H1 (cell line): ENCODE measurements around the gene TMEM51. TPM values are rescaled to one million over a fixed set of nuclear protein-coding genes. Genes with fewer than 3 reads are reported as not detected.

Experiments used
- CTCF ChIA-PET: fragments of 300-600 bp; sonication (Branson Sonifier 250); formaldehyde crosslinking; loops from one replicate; lab custom pipeline; 2021; ENCODE audit not compliant: partially characterized antibody; lab: Charles Lee
- POLR2A ChIA-PET: fragments of 300-600 bp; sonication (Branson Sonifier 250); formaldehyde crosslinking; loops from one replicate; lab custom pipeline; 2021; ENCODE audit warnings: inconsistent platforms; ENCODE audit not compliant: partially characterized antibody; lab: Charles Lee
- DNase-seq, 2 experiments: peaks; one replicate each; pipeline versions ENCODE4 v3.0.0 to v3.0.0-alpha.2; 2010 to 2022; ENCODE audit warnings: low spot score in 2 of 2, low read depth in 1 of 2, mixed read lengths in 1 of 2
- FAIRE-seq: peaks from 2 replicates; lab custom pipeline; 2011; peaks lifted over from hg19 to GRCh38; lab: Jason Lieb, UNC
- H2AFZ ChIP-seq: 2 replicates; pipeline ENCODE4 v1.8.1; 2012; ENCODE audit warnings: low read length, inconsistent platforms
- H2AK5ac ChIP-seq: 2 replicates; pipeline ENCODE4 v1.6.1; 2013; ENCODE audit warnings: low read depth, low read length
- H2BK120ac ChIP-seq: replicated peaks from 2 replicates; pipeline ENCODE3; 2013; ENCODE audit warnings: low read depth, low read length, inconsistent platforms
- H2BK12ac ChIP-seq: 2 replicates; pipeline ENCODE4 v1.6.1; 2013; ENCODE audit warnings: low read depth, low read length
- H2BK15ac ChIP-seq: 2 replicates; pipeline ENCODE4 v1.6.1; 2013; ENCODE audit warnings: low read length
- H2BK20ac ChIP-seq: 2 replicates; pipeline ENCODE4 v1.6.1; 2013; ENCODE audit warnings: low read length
- H2BK5ac ChIP-seq: 2 replicates; pipeline ENCODE4 v1.6.1; 2013; ENCODE audit warnings: low read depth, low read length
- H3K14ac ChIP-seq: 2 replicates; pipeline ENCODE4 v1.6.1; 2013; ENCODE audit warnings: inconsistent platforms; ENCODE audit not compliant: insufficient read length
- H3K18ac ChIP-seq: 2 replicates; pipeline ENCODE4 v1.6.1; 2013; ENCODE audit warnings: low read length; ENCODE audit errors: extremely low read depth
- H3K23ac ChIP-seq: 2 replicates; pipeline ENCODE4 v1.6.1; 2013; ENCODE audit warnings: inconsistent platforms; ENCODE audit not compliant: insufficient read length
- H3K23me2 ChIP-seq: 2 replicates; pipeline ENCODE4 v1.6.1; 2013; ENCODE audit warnings: low read depth, low read length
- H3K27ac ChIP-seq: 2 replicates; pipeline ENCODE4 v1.6.1; 2011; ENCODE audit warnings: low read depth, low read length, inconsistent platforms
- H3K27me3 ChIP-seq, 4 experiments: replicated peaks in 1 of 4; 1 replicate in 1 of 4; 2 replicates in 3 of 4; pipeline versions ENCODE4 v1.6.1 to v1.8.1; 2011 to 2013; ENCODE audit warnings: low read length in 3 of 4, mild to moderate bottlenecking in 3 of 4, inconsistent platforms in 2 of 4, mixed read lengths in 2 of 4, moderate library complexity in 1 of 4; ENCODE audit not compliant: control insufficient read depth in 3 of 4, insufficient read depth in 3 of 4; ENCODE audit errors: extremely low read depth in 1 of 4
- H3K36me3 ChIP-seq, 4 experiments: 2 replicates each; pipeline versions ENCODE4 v1.6.1 to v1.8.1; 2011 to 2013; ENCODE audit warnings: mild to moderate bottlenecking in 4 of 4, low read length in 3 of 4, moderate library complexity in 2 of 4, control low read depth in 1 of 4, inconsistent platforms in 1 of 4; ENCODE audit not compliant: insufficient read depth in 4 of 4, control insufficient read depth in 2 of 4
- H3K4ac ChIP-seq: replicated peaks from 2 replicates; pipeline ENCODE3; 2013; ENCODE audit warnings: low read length, low read depth, mixed read lengths, inconsistent platforms; ENCODE audit not compliant: insufficient read length
- H3K4me1 ChIP-seq, 4 experiments: replicated peaks in 1 of 4; 1 replicate in 1 of 4; 2 replicates in 3 of 4; pipeline versions ENCODE4 v1.6.1 to v1.8.1; 2011 to 2013; ENCODE audit warnings: low read length in 3 of 4, inconsistent platforms in 2 of 4, mixed read lengths in 1 of 4; ENCODE audit not compliant: insufficient read depth in 4 of 4, control insufficient read depth in 3 of 4
- H3K4me2 ChIP-seq, 2 experiments: 2 replicates each; pipeline versions ENCODE4 v1.6.1 to v1.8.1; 2011 to 2013; ENCODE audit warnings: low read depth in 2 of 2, low read length in 2 of 2, control low read depth in 1 of 2, inconsistent platforms in 1 of 2, mild to moderate bottlenecking in 1 of 2; ENCODE audit not compliant: insufficient read depth in 1 of 2
- H3K4me3 ChIP-seq, 4 experiments: fragments of 200-600, 300-600 bp in 1 of 4; sonication (generic), shearing (Covaris generic), sonication (Bioruptor Twin) in 1 of 4; 2 replicates each; pipeline versions ENCODE4 v1.5.1 to v1.8.1; 2011 to 2016; ENCODE audit warnings: low read length in 4 of 4, low read depth in 3 of 4, control low read depth in 2 of 4, inconsistent platforms in 2 of 4, mild to moderate bottlenecking in 2 of 4, mixed read lengths in 1 of 4, moderate library complexity in 1 of 4; ENCODE audit not compliant: insufficient read depth in 2 of 4; ENCODE audit errors: extremely low read depth in 1 of 4
- H3K56ac ChIP-seq: replicated peaks from 2 replicates; pipeline ENCODE3; 2013; ENCODE audit warnings: low read depth, mild to moderate bottlenecking, mixed read lengths, low read length, inconsistent platforms; ENCODE audit not compliant: insufficient read length
- H3K79me1 ChIP-seq: 2 replicates; pipeline ENCODE4 v1.6.1; 2013; ENCODE audit warnings: low read depth, low read length, control low read depth
- H3K79me2 ChIP-seq, 2 experiments: 2 replicates each; pipeline versions ENCODE4 v1.6.1 to v1.8.1; 2012 to 2013; ENCODE audit warnings: low read length in 2 of 2, mild to moderate bottlenecking in 2 of 2, inconsistent platforms in 1 of 2; ENCODE audit not compliant: insufficient read depth in 2 of 2, control insufficient read depth in 1 of 2
- H3K9ac ChIP-seq, 4 experiments: replicated peaks in 1 of 4; 1 replicate in 1 of 4; 2 replicates in 3 of 4; pipeline versions ENCODE4 v1.6.1 to v1.8.1; 2011 to 2013; ENCODE audit warnings: low read depth in 3 of 4, low read length in 3 of 4, control low read depth in 2 of 4, mild to moderate bottlenecking in 2 of 4, moderate library complexity in 2 of 4, inconsistent platforms in 1 of 4; ENCODE audit errors: extremely low read depth in 1 of 4
- H3K9me3 ChIP-seq, 2 experiments: 2 replicates each; pipeline versions ENCODE4 v1.6.1 to v1.8.1; 2012 to 2013; ENCODE audit warnings: mild to moderate bottlenecking in 2 of 2, moderate library complexity in 2 of 2, control low read depth in 1 of 2, inconsistent platforms in 1 of 2, low read depth in 1 of 2, low read length in 1 of 2, mixed read lengths in 1 of 2; ENCODE audit not compliant: insufficient read depth in 2 of 2
- H4K20me1 ChIP-seq, 2 experiments: replicated peaks in 1 of 2; 2 replicates each; pipeline versions ENCODE3 to v1.8.1; 2011 to 2013; ENCODE audit warnings: inconsistent platforms in 2 of 2, low read length in 2 of 2, mild to moderate bottlenecking in 1 of 2; ENCODE audit not compliant: insufficient read depth in 2 of 2, control insufficient read depth in 1 of 2
- H4K5ac ChIP-seq: 2 replicates; pipeline ENCODE4 v1.6.1; 2013; ENCODE audit warnings: low read length, low read depth, mixed read lengths, inconsistent platforms; ENCODE audit not compliant: insufficient read length
- H4K8ac ChIP-seq: 2 replicates; pipeline ENCODE4 v1.8.0; 2013; ENCODE audit warnings: mild to moderate bottlenecking, moderate library complexity, low read length, inconsistent platforms; ENCODE audit not compliant: insufficient read depth; ENCODE audit errors: extremely low read depth
- H4K91ac ChIP-seq: replicated peaks from 2 replicates; pipeline ENCODE3; 2013; ENCODE audit warnings: low read length, mixed read lengths, inconsistent platforms; ENCODE audit not compliant: insufficient read length
- ATF3 ChIP-seq: IDR thresholded peaks from 2 replicates; pipeline ENCODE4 v1.6.1; 2011; ENCODE audit warnings: low read depth, mild to moderate bottlenecking, low read length; ENCODE audit not compliant: insufficient read depth
- EGR1 ChIP-seq: IDR thresholded peaks from 2 replicates; pipeline ENCODE4 v1.6.1; 2011; ENCODE audit warnings: low read depth, low read length, borderline replicate concordance
- EZH2 ChIP-seq: fragments of 200-600 bp; sonication (generic); IDR thresholded peaks from 2 replicates; pipeline ENCODE4 v1.7.1; 2012; ENCODE audit warnings: low read depth, mild to moderate bottlenecking, moderate library complexity, low read length, inconsistent platforms; ENCODE audit not compliant: severe bottlenecking
- FOSL1 ChIP-seq: IDR thresholded peaks from 2 replicates; pipeline ENCODE4 v1.6.1; 2011; ENCODE audit warnings: mild to moderate bottlenecking, low read depth, low read length, moderate library complexity; ENCODE audit not compliant: insufficient read depth
- KDM1A ChIP-seq: fragments of 200-600, 300-600 bp; sonication (generic); IDR thresholded peaks from 2 replicates; pipeline ENCODE4 v1.7.1; 2016; ENCODE audit warnings: mild to moderate bottlenecking, low read length, borderline replicate concordance
- POLR2A ChIP-seq, 2 experiments: IDR thresholded peaks; 1 replicate in 1 of 2; 2 replicates in 1 of 2; pipeline ENCODE4 v1.6.1; 2011; ENCODE audit warnings: low read depth in 2 of 2, low read length in 2 of 2, mild to moderate bottlenecking in 2 of 2; ENCODE audit errors: control extremely low read depth in 1 of 2
- RAD21 ChIP-seq, 2 experiments: IDR thresholded peaks in 1 of 2; conservative IDR thresholded peaks in 1 of 2; 2 replicates each; pipeline ENCODE4 v1.6.1; 2011; ENCODE audit warnings: low read depth in 2 of 2, low read length in 2 of 2, improper control_type of control experiment in 1 of 2, inconsistent platforms in 1 of 2, mild to moderate bottlenecking in 1 of 2, moderate library complexity in 1 of 2
- RBBP5 ChIP-seq: IDR thresholded peaks from 2 replicates; pipeline ENCODE4 v1.7.1; 2012; ENCODE audit warnings: low read depth, mild to moderate bottlenecking, inconsistent platforms, low read length, moderate library complexity, borderline replicate concordance
- TAF7 ChIP-seq: optimal IDR thresholded peaks from 2 replicates; pipeline ENCODE3; 2011; ENCODE audit warnings: low read depth, mild to moderate bottlenecking, inconsistent platforms, low read length, moderate library complexity, borderline replicate concordance
- ZNF274 ChIP-seq: IDR thresholded peaks from 2 replicates; pipeline ENCODE4 v1.7.0; 2012; ENCODE audit warnings: low read length, borderline replicate concordance; ENCODE audit errors: extremely low read depth
- WGBS, 2 experiments: shearing (Covaris generic) in 1 of 2; methylation state at CpG; one replicate each; pipeline versions ENCODE4 v1.1.6 to v1.1.7; 2013 to 2015; ENCODE audit warnings: low lambda C conversion rate in 2 of 2, mixed read lengths in 2 of 2, inconsistent platforms in 1 of 2, low coverage in 1 of 2, missing lambda C conversion rate in 1 of 2; ENCODE audit not compliant: insufficient replicate concordance in 2 of 2, insufficient coverage in 1 of 2, insufficient read length in 1 of 2; ENCODE audit errors: extremely low coverage in 1 of 2, missing lambda C conversion rate in 1 of 2; 5-methylcytosine and 5-hydroxymethylcytosine counted together
- polyA plus RNA-seq, 7 experiments: library from polyadenylated mRNA; depleted of rRNA in 3 of 7; stranded (reverse) in 5 of 7; unstranded in 2 of 7; fragments of >200 nt in 5 of 7; fragments of 200-250 nt in 2 of 7; gene quantifications; 1 replicate in 5 of 7; 2 replicates in 1 of 7; 4 replicates in 1 of 7; pipeline versions ENCODE4 v1.2.1 to v1.2.3, GENCODE V29; 2011 to 2013; ENCODE audit warnings: missing spikeins in 2 of 7, mixed read lengths in 2 of 7
- total RNA-seq: library from RNA; stranded (reverse); fragmentation: NEBNext Ultra II Directional; extraction: Animal tissue kit (Norgen Biotek cat#: 25700); gene quantifications from 2 replicates; pipeline ENCODE4 v1.2.1, GENCODE V29; 2021

TMEM51 gene
- total and polyA plus RNA-seq, 2 of the 8 experiments (the other 6 are each of a cell fraction or from before 2014, with no cell fraction given), result 9.9 to 10.7 TPM

- 81% methylated on average over 10 of the region's 10 CpGs; no CpG with 5 or more reads in 1 of the 2 experiments for WGBS, 2 experiments
- TF ChIP-seq TAF7 (no peak), FOSL1 (no peak), EGR1 (no peak), POLR2A (IDR thresholded peaks at IDR 0.05; ENCODE audit: control extremely low read depth in 1 of 2, low read depth in 2 of 2, low read length in 2 of 2) (no peak), ZNF274 (no peak), ATF3 (no peak), KDM1A (no peak), RBBP5 (no peak), EZH2 (no peak), RAD21 (IDR thresholded peaks at IDR 0.05 in 1 of 2, conservative IDR thresholded peaks at IDR 0.05 in 1 of 2; ENCODE audit: low read depth in 2 of 2, low read length in 2 of 2) (no peak)
- POLR2A ChIA-PET, result interaction anchor here (0.6 kb wide), 1 partner anchor 32 kb away, joined by 3 read pairs; no protein-coding TSS in a partner anchor
Observed at GRCh38 chr1:15103906-15104305, 49.6 kb upstream of the TMEM51 start.

More at GRCh38 chr1:15103906-15104305, 49.6 kb upstream of the TMEM51 start:
- H3K14ac ChIP-seq, result no peak overlapping the region
- no peak overlapping the region for H3K27ac ChIP-seq
- H2AFZ ChIP-seq, result no peak overlapping the region
- DNase-seq (no peak), FAIRE-seq (no peak)
- no peak overlapping the region for H2BK5ac ChIP-seq
- peaks cover 0 to 4% (median 2%) of the 10 kb centered on the region in 4 experiments; a peak in 4 of 7 replicates for H3K27me3 ChIP-seq
- H3K56ac ChIP-seq, result no peak overlapping the region
- H4K20me1 ChIP-seq, result no peaks in the 10 kb centered on the region
- H2BK120ac ChIP-seq, result no peak overlapping the region
- no peak overlapping the region for H3K23ac ChIP-seq
- no peaks in the 10 kb centered on the region for H3K79me1 ChIP-seq
- H3K36me3 ChIP-seq, result no peaks in the 10 kb centered on the region
- no peaks in the 10 kb centered on the region for H3K79me2 ChIP-seq
- H3K4ac ChIP-seq, result no peak overlapping the region
- no peak overlapping the region for H3K18ac ChIP-seq
- no peak overlapping the region for H4K5ac ChIP-seq
- no peaks in the 10 kb centered on the region for H3K23me2 ChIP-seq
- H4K8ac ChIP-seq, result no peak overlapping the region; the same call in 1 of the 2 replicates
- H3K4me3 ChIP-seq, result no peak overlapping the region
- no peak overlapping the region for H2BK12ac ChIP-seq
- H3K9ac ChIP-seq, result no peak overlapping the region
- CTCF ChIA-PET, result interaction anchor here (0.5 to 2.8 kb wide), 2 partner anchors 14 to 35 kb away, joined by 3 to 9 read pairs; no protein-coding TSS in a partner anchor
- no peak overlapping the region for H2BK15ac ChIP-seq
- no peak overlapping the region for H4K91ac ChIP-seq
- H2AK5ac ChIP-seq, result no peak overlapping the region
- no peak overlapping the region for H3K4me2 ChIP-seq
- no peaks in the 10 kb centered on the region for H3K9me3 ChIP-seq
- H2BK20ac ChIP-seq, result no peak overlapping the region
- H3K4me1 ChIP-seq, result peaks cover 6 to 22% (median 7%) of the 10 kb centered on the region in 4 experiments; a peak in 6 of 7 replicates
